HepG2 (cell line): Measurements from ENCODE around the gene AUH. TPM values are rescaled to one million over a fixed set of nuclear protein-coding genes. Genes with fewer than 3 reads are reported as not detected.

Experiments used
- ATAC-seq: fragments of 200-7000 bp; cut with Tn5 transposase; 3 replicates; pipeline ENCODE4 v1.9.1; 2020; ENCODE audit warnings: mild to moderate bottlenecking, moderate library complexity
- BruUV-seq: library from RNA; stranded (reverse); fragments of 400-500 nt; replicated peaks from 2 replicates; lab custom pipeline; 2021; lab: Mats Ljungman, UMichigan
- CTCF ChIA-PET: fragments of 300-600 bp; formaldehyde crosslinking; extraction: SDS; loops from one replicate; lab custom pipeline; 2021; ENCODE audit warnings: low total read pairs, inconsistent platforms, low intra/inter-chr PET ratio; lab: Yijun Ruan, JAX
- POLR2A ChIA-PET: fragments of 350-600 bp; sonication (Branson Sonifier 250); formaldehyde crosslinking; loops from one replicate; lab custom pipeline; 2020; ENCODE audit warnings: antibody characterized with exemption, inconsistent platforms; lab: Yijun Ruan, JAX
- DNase-seq: peaks from one replicate; pipeline ENCODE4 v3.0.0-alpha.2; 2015; ENCODE audit warnings: low spot score
- FAIRE-seq: peaks from 3 replicates; lab custom pipeline; 2011; peaks lifted over from hg19 to GRCh38; lab: Jason Lieb, UNC
- H2AFZ ChIP-seq: one replicate; pipeline ENCODE4 v1.6.1; 2011; ENCODE audit warnings: low read length, inconsistent platforms
- H3K27ac ChIP-seq: fragments of 300-600 bp; 3 replicates; pipeline ENCODE4 v1.8.0; 2011; ENCODE audit warnings: mixed run types, mild to moderate bottlenecking, mixed read lengths, low read length, inconsistent platforms; ENCODE audit not compliant: insufficient read depth; ENCODE audit errors: extremely low read length
- H3K27me3 ChIP-seq, 2 experiments: fragments of 200-600 bp in 1 of 2; 2 replicates in 1 of 2; 3 replicates in 1 of 2; pipeline versions ENCODE4 v1.6.0 to v1.8.0; 2011; ENCODE audit warnings: low read length in 2 of 2, mild to moderate bottlenecking in 2 of 2, moderate library complexity in 2 of 2, inconsistent platforms in 1 of 2; ENCODE audit not compliant: insufficient read depth in 2 of 2, control insufficient read depth in 1 of 2
- H3K36me3 ChIP-seq, 2 experiments: fragments of 200-600 bp in 1 of 2; replicated peaks in 1 of 2; 2 replicates in 1 of 2; 3 replicates in 1 of 2; pipeline versions ENCODE4 v1.5.1 to v1.8.0; 2011; ENCODE audit warnings: low read length in 2 of 2, inconsistent platforms in 1 of 2; ENCODE audit not compliant: insufficient read depth in 2 of 2, control insufficient read depth in 1 of 2
- H3K4me1 ChIP-seq: 2 replicates; pipeline ENCODE4 v1.5.1; 2012; ENCODE audit warnings: low read length, inconsistent platforms; ENCODE audit not compliant: insufficient read depth
- H3K4me2 ChIP-seq: 2 replicates; pipeline ENCODE4 v1.6.0; 2011; ENCODE audit warnings: low read depth, low read length, inconsistent platforms
- H3K4me3 ChIP-seq, 3 experiments: fragments of 200-600 bp in 1 of 3; sonication (generic), shearing (Covaris generic) in 1 of 3; replicated peaks in 1 of 3; 2 replicates each; pipeline ENCODE4 v1.5.1; 2011 to 2016; ENCODE audit warnings: low read length in 3 of 3, inconsistent platforms in 2 of 3, low read depth in 2 of 3, mild to moderate bottlenecking in 2 of 3, control low read depth in 1 of 3, mixed read lengths in 1 of 3; ENCODE audit not compliant: insufficient read depth in 1 of 3
- H3K79me2 ChIP-seq: one replicate; pipeline ENCODE4 v1.6.1; 2011; ENCODE audit warnings: low read length, inconsistent platforms; ENCODE audit not compliant: insufficient read depth
- H3K9ac ChIP-seq: 2 replicates; pipeline ENCODE4 v1.6.0; 2011; ENCODE audit warnings: mild to moderate bottlenecking, low read depth, low read length, inconsistent platforms; ENCODE audit not compliant: insufficient read depth
- H3K9me3 ChIP-seq: 2 replicates; pipeline ENCODE4 v1.5.1; 2012; ENCODE audit warnings: mild to moderate bottlenecking, low read length
- H4K20me1 ChIP-seq: 2 replicates; pipeline ENCODE4 v1.6.0; 2011; ENCODE audit warnings: inconsistent platforms, mild to moderate bottlenecking, low read length, moderate library complexity; ENCODE audit not compliant: insufficient read depth
- BCL6 ChIP-seq: IDR thresholded peaks from 2 replicates; pipeline ENCODE4 v1.6.1; 2016; ENCODE audit warnings: missing genetic modification reagents, missing compliant biosample characterization
- CBX1 ChIP-seq: IDR thresholded peaks from one replicate; pipeline ENCODE4 v1.6.1; 2016; ENCODE audit warnings: antibody characterized with exemption, low read depth
- KMT2B ChIP-seq: IDR thresholded peaks from 2 replicates; pipeline ENCODE4 v1.6.1; 2016; ENCODE audit warnings: missing genetic modification reagents, missing compliant biosample characterization
- MEIS1 ChIP-seq: sonication (generic); formaldehyde crosslinking; IDR thresholded peaks from 2 replicates; pipeline ENCODE4 v1.9.0; 2021; ENCODE audit warnings: mild to moderate bottlenecking, missing genetic modification reagents, moderate library complexity, borderline replicate concordance
- MIER3 ChIP-seq: IDR thresholded peaks from 2 replicates; pipeline ENCODE4 v1.6.1; 2016; ENCODE audit warnings: missing compliant biosample characterization, borderline replicate concordance
- MZF1 ChIP-seq: sonication (generic); formaldehyde crosslinking; IDR thresholded peaks from 2 replicates; pipeline ENCODE4 v1.8.1; 2023; ENCODE audit warnings: mild to moderate bottlenecking, missing genetic modification reagents, borderline replicate concordance
- NFIB ChIP-seq: sonication (generic); formaldehyde crosslinking; IDR thresholded peaks from 2 replicates; pipeline ENCODE4 v1.9.0; 2021; ENCODE audit warnings: missing genetic modification reagents, mild to moderate bottlenecking, borderline replicate concordance
- PHF20 ChIP-seq: sonication (generic); formaldehyde crosslinking; IDR thresholded peaks from 2 replicates; pipeline ENCODE4 v1.5.0; 2020; ENCODE audit warnings: mild to moderate bottlenecking, missing genetic modification reagents
- SATB2 ChIP-seq: sonication (generic); formaldehyde crosslinking; IDR thresholded peaks from 2 replicates; pipeline ENCODE4 v1.5.0; 2020; ENCODE audit warnings: missing genetic modification reagents
- SNAPC2 ChIP-seq: sonication (generic); formaldehyde crosslinking; IDR thresholded peaks from 2 replicates; pipeline ENCODE4 v1.8.1; 2022; ENCODE audit warnings: mild to moderate bottlenecking, missing genetic modification reagents
- ZBTB38 ChIP-seq: sonication (generic); formaldehyde crosslinking; IDR thresholded peaks from 2 replicates; pipeline ENCODE4 v1.5.1; 2020; ENCODE audit warnings: mild to moderate bottlenecking, missing genetic modification reagents
- ZFAT ChIP-seq: sonication (generic); formaldehyde crosslinking; conservative IDR thresholded peaks from 2 replicates; pipeline ENCODE4 v1.8.1; 2023; ENCODE audit warnings: missing genetic modification reagents, inconsistent platforms
- ZFP37 ChIP-seq: sonication (generic); formaldehyde crosslinking; IDR thresholded peaks from 2 replicates; pipeline ENCODE4 v1.4.0; 2020; ENCODE audit warnings: missing genetic modification reagents, borderline replicate concordance
- ZNF207 ChIP-seq: fragments of 450-650 bp; IDR thresholded peaks from 2 replicates; pipeline ENCODE4 v1.6.1; 2016; ENCODE audit warnings: antibody characterized with exemption, borderline replicate concordance
- ZNF354B ChIP-seq: sonication (generic); formaldehyde crosslinking; IDR thresholded peaks from 2 replicates; pipeline ENCODE4 v1.8.0; 2022; ENCODE audit warnings: mild to moderate bottlenecking, missing genetic modification reagents
- ZNF451 ChIP-seq: sonication (generic); formaldehyde crosslinking; IDR thresholded peaks from 2 replicates; pipeline ENCODE4 v1.5.0; 2020; ENCODE audit warnings: mild to moderate bottlenecking, missing genetic modification reagents
- ZNF747 ChIP-seq: sonication (generic); formaldehyde crosslinking; IDR thresholded peaks from 2 replicates; pipeline ENCODE4 v1.8.1; 2023; ENCODE audit warnings: missing genetic modification reagents, mild to moderate bottlenecking, borderline replicate concordance
- ZNF83 ChIP-seq: sonication (generic); formaldehyde crosslinking; IDR thresholded peaks from 2 replicates; pipeline ENCODE4 v1.4.0; 2020; ENCODE audit warnings: missing genetic modification reagents, mild to moderate bottlenecking, borderline replicate concordance
- ZSCAN9 ChIP-seq: IDR thresholded peaks from 2 replicates; pipeline ENCODE4 v1.6.1; 2016; ENCODE audit warnings: borderline replicate concordance
- WGBS: methylation state at CpG from one replicate; pipeline ENCODE4 v1.1.6; 2017; ENCODE audit warnings: low lambda C conversion rate; 5-methylcytosine and 5-hydroxymethylcytosine counted together
- in situ Hi-C: cut with HindIII; loops from 2 replicates; pipeline ENCODE4 v1.10.0; 2017; ENCODE audit warnings: low pct_unique_long_range_greater_than_20kb; ENCODE audit not compliant: extremely low pct_ligation_motif_present
- intact Hi-C: fragments of 100-400 bp; cut with micrococcal nuclease; formaldehyde crosslinking; loops from one replicate; pipeline ENCODE4 v1.10.0; 2022; ENCODE audit not compliant: unreplicated experiment
- polyA plus RNA-seq, 8 experiments: library from polyadenylated mRNA; depleted of rRNA in 3 of 8; stranded (reverse) in 7 of 8; unstranded in 1 of 8; fragments of >200 nt; fragmentation: Illumina TruSeq in 4 of 8; extraction: Trizol in 4 of 8; gene quantifications; 2 replicates each; pipeline versions ENCODE4 v1.2.1 to v1.2.3, GENCODE V29; 2011 to 2016; ENCODE audit warnings: low read depth in 4 of 8, missing spikeins in 1 of 8, mixed read lengths in 1 of 8; ENCODE audit not compliant: insufficient read depth in 1 of 8
- total RNA-seq, 5 experiments: library from RNA; depleted of rRNA; stranded (reverse); fragments of >200 nt; fragmentation: Illumina TruSeq; extraction: Trizol; gene quantifications; 2 replicates each; pipeline ENCODE4 v1.2.3, GENCODE V29; 2016; ENCODE audit warnings: low read depth in 1 of 5
- TF ChIP-seq, protein P1 (sequence below): sonication (generic); formaldehyde crosslinking; IDR thresholded peaks from 2 replicates; pipeline ENCODE4 v1.4.0; 2020; ENCODE audit warnings: missing genetic modification reagents; ENCODE audit errors: not compliant biosample characterization

AUH gene
- total and polyA plus RNA-seq, 2 of the 13 experiments (the other 11 are each of a cell fraction or from before 2014, with no cell fraction given), result 25.8 to 31.9 TPM

DNA sequence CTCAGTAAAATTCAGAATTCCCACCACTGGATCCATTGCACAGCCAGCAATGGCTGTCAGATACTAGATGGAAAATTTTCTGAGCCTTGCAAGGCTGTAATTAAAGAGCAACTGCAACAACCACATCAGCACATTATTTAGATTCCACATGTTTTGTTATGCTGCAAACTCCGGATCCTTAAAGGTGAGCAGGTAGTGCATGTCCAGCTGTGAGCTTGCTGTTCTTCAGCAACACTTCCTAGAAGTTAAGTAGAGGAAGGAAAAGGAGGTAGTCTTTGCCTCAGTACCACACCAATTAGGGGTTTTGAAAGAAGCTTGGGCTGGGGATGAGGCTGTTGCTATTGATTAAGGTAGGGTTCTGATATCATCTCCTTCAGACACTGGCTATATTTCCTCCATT, 144.3 kb downstream of the AUH start:
- DNase-seq, result no peak
- BruUV-seq, result no TSS peak
- H3K4me1 ChIP-seq, result peaks cover 12% of the 10 kb centered on the region
- H3K9me3 ChIP-seq, result no peaks in the 10 kb centered on the region
- FAIRE-seq, result no peak
- ATAC-seq, result no peak
- POLR2A ChIA-PET, result interaction anchor here (2.4 kb wide), 1 partner anchor 9 kb away, joined by 7 read pairs; no protein-coding TSS in a partner anchor
- in situ Hi-C loops, result no loop called here
- intact Hi-C loops, result no loop called here
- no peak overlapping the region for H2AFZ ChIP-seq
- CTCF ChIA-PET, result no interaction called here
- no peak overlapping the region for H3K27ac ChIP-seq
- H3K4me3 ChIP-seq, result no peak overlapping the region
- no peaks in the 10 kb centered on the region for H3K27me3 ChIP-seq
- WGBS, result 94% methylated on average over 1 of the region's 1 CpG
- H3K36me3 ChIP-seq, result peaks cover 12 to 47% of the 10 kb centered on the region in 2 experiments; a peak in 4 of 5 replicates
- TF ChIP-seq NFIB (CRISPR knock-in tag) (no peak), MEIS1 (CRISPR knock-in tag) (no peak), MIER3 (CRISPR knock-in tag) (no peak), SATB2 (CRISPR knock-in tag) (no peak), ZBTB38 (CRISPR knock-in tag) (no peak), ZNF83 (no peak), ZNF354B (CRISPR knock-in tag) (no peak), ZNF747 (CRISPR knock-in tag) (no peak), ZFP37 (CRISPR knock-in tag) (no peak), PHF20 (CRISPR knock-in tag) (no peak), ZSCAN9 (CRISPR knock-in tag) (no peak), ZFAT (no peak), CBX1 (no peak), ZNF451 (CRISPR knock-in tag) (no peak), ZNF207 (no peak), MZF1 (no peak), KMT2B (no peak), SNAPC2 (CRISPR knock-in tag) (no peak), BCL6 (CRISPR knock-in tag) (no peak)
- TF ChIP-seq, protein P1, sequence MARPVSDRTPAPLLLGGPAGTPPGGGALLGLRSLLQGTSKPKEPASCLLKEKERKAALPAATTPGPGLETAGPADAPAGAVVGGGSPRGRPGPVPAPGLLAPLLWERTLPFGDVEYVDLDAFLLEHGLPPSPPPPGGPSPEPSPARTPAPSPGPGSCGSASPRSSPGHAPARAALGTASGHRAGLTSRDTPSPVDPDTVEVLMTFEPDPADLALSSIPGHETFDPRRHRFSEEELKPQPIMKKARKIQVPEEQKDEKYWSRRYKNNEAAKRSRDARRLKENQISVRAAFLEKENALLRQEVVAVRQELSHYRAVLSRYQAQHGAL (CRISPR knock-in tag), result no peak
- no peaks in the 10 kb centered on the region for H4K20me1 ChIP-seq
- no peak overlapping the region for H3K9ac ChIP-seq
- H3K4me2 ChIP-seq, result no peak overlapping the region
- no peaks in the 10 kb centered on the region for H3K79me2 ChIP-seq
